ENCODE measurements around the gene ZNF541. TPM values are rescaled to one million over a fixed set of nuclear protein-coding genes. Genes with fewer than 3 reads are reported as not detected.

The ZNF541 gene
- total RNA-seq, 2 donors from 2014 or later = 0.23 to 13.9 TPM

DNA sequence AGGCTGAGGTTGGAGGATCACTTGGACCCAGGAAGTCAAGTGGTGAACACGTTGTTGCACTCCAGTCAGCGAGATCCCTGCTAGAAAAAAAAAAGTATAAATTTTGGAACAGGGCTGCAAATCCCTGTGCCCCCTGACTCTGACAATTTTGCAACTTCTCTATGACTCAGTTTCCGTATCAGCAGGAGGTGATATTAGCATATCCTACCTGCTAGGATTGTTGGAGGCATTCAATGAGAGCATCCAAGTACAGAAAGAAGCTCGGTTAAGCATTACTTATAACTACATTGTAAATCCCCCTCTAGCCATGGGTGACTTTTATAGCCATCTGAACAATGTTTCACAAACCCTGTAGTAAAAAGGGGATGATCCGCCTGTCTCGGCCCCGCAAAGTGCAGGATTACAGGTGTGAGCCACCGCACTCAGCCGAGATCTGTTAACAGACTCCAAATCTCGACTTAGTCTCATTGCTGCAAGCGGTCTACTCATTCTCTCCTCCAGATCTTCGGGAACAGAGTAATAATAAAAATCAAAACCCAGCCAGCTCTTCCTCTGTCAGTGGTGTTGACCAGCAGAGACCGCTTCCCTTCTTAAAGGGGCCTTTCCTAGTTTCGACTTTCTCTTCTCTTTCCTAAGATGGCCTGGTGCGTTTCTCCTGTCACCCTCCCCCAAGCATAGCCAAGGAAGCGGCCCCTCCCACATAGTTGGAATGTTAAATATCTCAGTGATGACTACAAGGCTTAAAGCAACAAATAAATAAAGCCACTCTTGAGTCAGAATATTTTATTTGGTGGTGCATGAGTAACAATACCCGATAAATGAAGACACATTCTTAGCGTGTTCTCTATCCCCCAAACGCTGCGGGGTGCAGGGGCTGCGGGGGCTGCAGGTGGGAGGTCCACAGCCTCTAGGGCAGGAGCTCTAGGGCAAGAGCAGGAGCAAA lies 25.7 kb upstream of the ZNF541 start:
- WGBS = 15% methylated on average over 21 of the region's 21 CpGs
- TF ChIP-seq, protein P1, sequence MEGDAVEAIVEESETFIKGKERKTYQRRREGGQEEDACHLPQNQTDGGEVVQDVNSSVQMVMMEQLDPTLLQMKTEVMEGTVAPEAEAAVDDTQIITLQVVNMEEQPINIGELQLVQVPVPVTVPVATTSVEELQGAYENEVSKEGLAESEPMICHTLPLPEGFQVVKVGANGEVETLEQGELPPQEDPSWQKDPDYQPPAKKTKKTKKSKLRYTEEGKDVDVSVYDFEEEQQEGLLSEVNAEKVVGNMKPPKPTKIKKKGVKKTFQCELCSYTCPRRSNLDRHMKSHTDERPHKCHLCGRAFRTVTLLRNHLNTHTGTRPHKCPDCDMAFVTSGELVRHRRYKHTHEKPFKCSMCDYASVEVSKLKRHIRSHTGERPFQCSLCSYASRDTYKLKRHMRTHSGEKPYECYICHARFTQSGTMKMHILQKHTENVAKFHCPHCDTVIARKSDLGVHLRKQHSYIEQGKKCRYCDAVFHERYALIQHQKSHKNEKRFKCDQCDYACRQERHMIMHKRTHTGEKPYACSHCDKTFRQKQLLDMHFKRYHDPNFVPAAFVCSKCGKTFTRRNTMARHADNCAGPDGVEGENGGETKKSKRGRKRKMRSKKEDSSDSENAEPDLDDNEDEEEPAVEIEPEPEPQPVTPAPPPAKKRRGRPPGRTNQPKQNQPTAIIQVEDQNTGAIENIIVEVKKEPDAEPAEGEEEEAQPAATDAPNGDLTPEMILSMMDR (IDR thresholded peaks at IDR 0.05) = no peak
- TF ChIP-seq POLR2A (IDR thresholded peaks at IDR 0.05) = peak; percentile 14
- peak; percentile 73 for TF ChIP-seq POLR2AphosphoS5 (IDR thresholded peaks at IDR 0.05)
- peak overlapping the region; percentile 4 to 6 for H3K4me3 ChIP-seq

DNA sequence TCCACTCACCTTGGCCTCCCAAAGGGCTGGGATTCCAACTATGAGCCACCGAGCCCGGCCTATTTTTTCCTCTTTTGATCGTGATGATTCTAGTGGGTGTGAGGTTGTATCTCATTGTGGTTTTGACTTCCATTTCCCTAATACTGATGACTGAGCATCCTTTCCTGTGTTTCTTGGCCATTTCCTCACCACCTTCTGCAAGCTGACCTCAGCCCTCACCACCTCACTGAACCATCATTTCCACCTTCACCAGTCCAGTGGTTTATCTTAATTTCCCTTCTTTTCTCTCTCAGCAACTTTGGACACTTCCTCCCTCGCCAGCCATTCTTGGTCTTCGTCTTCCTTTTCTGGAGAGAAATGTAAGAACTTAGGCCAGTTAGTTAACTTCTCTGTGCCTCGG lies 23.0 kb upstream of the ZNF541 start:
- Histone ChIP-seq H3K27me3 (replicated peaks; ENCODE audit: insufficient read depth) (no peaks in the 10 kb centered on the region), H3K27ac (no peak overlapping the region), H3K4me3 (no peak overlapping the region), H3K36me3 (no peaks in the 10 kb centered on the region), H3K4me1 (replicated peaks) (peaks cover 3% of the 10 kb centered on the region), H3K9me3 (no peaks in the 10 kb centered on the region)
- 86% methylated on average over 6 of the region's 6 CpGs for WGBS
- intact Hi-C loops (cut with DNase I) = loop anchor here (10.0 kb wide), 1 partner anchor 161 kb away; no protein-coding TSS in a partner anchor
- no peak for DNase-seq (ENCODE audit: low spot score)
- TF ChIP-seq, protein P1 (IDR thresholded peaks at IDR 0.05) = no peak
- TF ChIP-seq POLR2AphosphoS5 (IDR thresholded peaks at IDR 0.05) (no peak), POLR2A (IDR thresholded peaks at IDR 0.05) (no peak)

More for the DNA sequence above, 25.7 kb upstream of the ZNF541 start:
- Histone ChIP-seq H3K36me3 (no peaks in the 10 kb centered on the region), H3K4me1 (replicated peaks) (peaks cover 3% of the 10 kb centered on the region), H3K9me3 (no peaks in the 10 kb centered on the region), H3K27me3 (replicated peaks; ENCODE audit: insufficient read depth) (no peaks in the 10 kb centered on the region), H3K27ac (peak overlapping the region; percentile 69 to 84)
- intact Hi-C loops (cut with DNase I) = loop anchor here (1.0 to 10.0 kb wide), 2 partner anchors 83 to 164 kb away; partner anchors contain the start of gene NAPA
- DNase-seq (ENCODE audit: low spot score) = peak; percentile 25

DNA sequence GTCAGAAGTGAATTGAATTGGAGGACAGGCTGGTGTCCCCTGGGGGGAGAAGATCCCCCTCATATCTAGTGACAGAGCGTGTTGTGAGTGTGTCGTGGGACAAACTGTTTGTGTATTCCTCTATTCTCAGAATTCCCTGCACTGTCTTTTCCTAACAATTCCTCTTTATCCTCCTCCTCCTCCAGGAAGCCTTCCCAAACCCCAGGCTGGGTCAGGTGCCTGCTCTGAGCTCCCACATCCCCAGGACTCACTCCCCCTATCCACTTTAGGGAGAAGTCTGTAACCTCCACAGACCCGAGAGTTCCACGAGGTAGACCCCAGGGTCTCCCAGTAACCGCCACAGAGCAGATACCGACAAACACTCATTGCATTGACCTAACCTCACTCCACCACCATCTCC lies 20.9 kb upstream of the ZNF541 start:
- H3K36me3 ChIP-seq = no peaks in the 10 kb centered on the region
- 83% methylated on average over 6 of the region's 6 CpGs for WGBS
- no peak for TF ChIP-seq POLR2AphosphoS5 (IDR thresholded peaks at IDR 0.05)
- TF ChIP-seq POLR2A (IDR thresholded peaks at IDR 0.05) = no peak
- TF ChIP-seq, protein P1 (IDR thresholded peaks at IDR 0.05) = no peak
- no peak overlapping the region for H3K4me3 ChIP-seq
- no peak overlapping the region for H3K27ac ChIP-seq
- no peaks in the 10 kb centered on the region for H3K27me3 ChIP-seq (replicated peaks; ENCODE audit: insufficient read depth)
- no peak for DNase-seq (ENCODE audit: low spot score)
- peaks cover 3% of the 10 kb centered on the region for H3K4me1 ChIP-seq (replicated peaks)
- intact Hi-C loops (cut with DNase I) = loop anchor here (10.0 kb wide), 1 partner anchor 159 kb away; no protein-coding TSS in a partner anchor
- H3K9me3 ChIP-seq = no peaks in the 10 kb centered on the region

DNA sequence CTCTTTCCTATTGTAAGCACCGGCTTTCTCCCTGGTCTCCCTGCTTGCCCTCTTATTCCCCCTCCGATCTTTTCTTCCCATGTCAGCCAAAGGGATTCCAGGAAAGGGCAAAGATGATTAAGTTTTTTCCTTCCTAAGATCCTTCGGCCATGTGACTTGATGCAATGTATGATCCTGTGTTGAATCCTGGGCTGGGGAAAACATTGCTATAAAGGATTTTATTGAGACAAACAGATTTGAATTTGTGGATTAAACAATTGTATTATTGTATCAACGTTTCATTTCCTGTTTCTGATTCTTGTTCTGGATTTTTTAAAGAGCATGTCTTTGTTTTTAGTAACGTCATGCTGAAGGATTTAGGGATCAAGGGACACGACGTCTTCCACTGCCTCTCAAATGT lies 16.9 kb upstream of the ZNF541 start:
- Histone ChIP-seq H3K9me3 (no peaks in the 10 kb centered on the region), H3K27me3 (replicated peaks; ENCODE audit: insufficient read depth) (no peaks in the 10 kb centered on the region), H3K4me3 (no peak overlapping the region), H3K36me3 (no peaks in the 10 kb centered on the region), H3K4me1 (replicated peaks) (no peaks in the 10 kb centered on the region), H3K27ac (no peak overlapping the region)
- TF ChIP-seq, protein P1 (IDR thresholded peaks at IDR 0.05) = no peak
- no peak for TF ChIP-seq POLR2AphosphoS5 (IDR thresholded peaks at IDR 0.05)
- no peak for TF ChIP-seq POLR2A (IDR thresholded peaks at IDR 0.05)
- intact Hi-C loops (cut with DNase I) = loop anchor here (10.0 kb wide), 1 partner anchor 155 kb away; no protein-coding TSS in a partner anchor
- no peak for DNase-seq (ENCODE audit: low spot score)
- 52% methylated on average over 7 of the region's 7 CpGs for WGBS

All from prostate gland (tissue), 2 donors.